ENCODE data around the gene CLIC5.

Gene CLIC5

GRCh38 chr6:46015119-46015968 is at the start of gene CLIC5:
CLIC5 (minus strand) TSS chr6:46015860; CDS start chr6:46015542, 318 bp downstream.
- Mint-ChIP-seq H3K4me1 (peaks cover 60% of the 10 kb centered on the region), H3K9me3 (peaks cover 4 to 7% of the 10 kb centered on the region in 2 donors), H3K4me3 (peak within 1 kb of the TSS; percentile 91 to 97), H3K27me3 (peaks cover 22% of the 10 kb centered on the region), H3K27ac (peak within 1 kb of the TSS; percentile 37 to 59)
- DNase-seq (peak; percentile 17 to 44), ATAC-seq (peak; percentile 10)

- Mint-ChIP-seq H3K4me1 (no peaks in the 10 kb centered on the region), H3K27me3 (peaks cover 20% of the 10 kb centered on the region), H3K27ac (no peak overlapping the region), H3K4me3 (no peak overlapping the region), H3K9me3 (no peaks in the 10 kb centered on the region)
- DNase-seq: no peak
- ATAC-seq: no peak
Measured at GRCh38 chr6:46062991-46063390, 47.3 kb upstream of the CLIC5 start.

GRCh38 chr6:46062312-46062711 is 46.7 kb upstream of the CLIC5 start:
- Mint-ChIP-seq H3K4me3 (no peak overlapping the region), H3K27ac (no peak overlapping the region), H3K4me1 (no peaks in the 10 kb centered on the region), H3K9me3 (peaks cover 2 to 3% of the 10 kb centered on the region in 2 donors), H3K27me3 (peaks cover 26% of the 10 kb centered on the region)
- DNase-seq (no peak), ATAC-seq (no peak)

GRCh38 chr6:46061497-46061896 is 45.8 kb upstream of the CLIC5 start:
- Mint-ChIP-seq H3K27ac (no peak overlapping the region), H3K4me3 (no peak overlapping the region), H3K27me3 (peaks cover 30% of the 10 kb centered on the region), H3K4me1 (no peaks in the 10 kb centered on the region), H3K9me3 (peaks cover 8 to 10% of the 10 kb centered on the region in 2 donors)
- no peak for DNase-seq
- no peak for ATAC-seq

GRCh38 chr6:46059608-46060007 is 43.9 kb upstream of the CLIC5 start:
- peaks cover under 1% of the 10 kb centered on the region for H3K4me1 Mint-ChIP-seq
- H3K27me3 Mint-ChIP-seq: peaks cover 41% of the 10 kb centered on the region
- DNase-seq: no peak
- H3K4me3 Mint-ChIP-seq: no peak overlapping the region
- no peak for ATAC-seq
- no peak overlapping the region for H3K27ac Mint-ChIP-seq
- H3K9me3 Mint-ChIP-seq: peaks cover 8 to 10% of the 10 kb centered on the region in 2 donors

- H3K4me1 Mint-ChIP-seq: peaks cover 7% of the 10 kb centered on the region
- no peak for ATAC-seq
Measured at GRCh38 chr6:46058951-46059350, 43.3 kb upstream of the CLIC5 start.

GRCh38 chr6:46057792-46058191 is 42.1 kb upstream of the CLIC5 start:
- Mint-ChIP-seq H3K4me1 (peaks cover 16% of the 10 kb centered on the region), H3K27ac (no peak overlapping the region), H3K27me3 (peaks cover 32% of the 10 kb centered on the region), H3K9me3 (peaks cover 8 to 10% of the 10 kb centered on the region in 2 donors), H3K4me3 (no peak overlapping the region)
- DNase-seq (no peak), ATAC-seq (no peak)

More at GRCh38 chr6:46058951-46059350, 43.3 kb upstream of the CLIC5 start:
- no peak for DNase-seq
- Mint-ChIP-seq H3K27me3 (peaks cover 41% of the 10 kb centered on the region), H3K4me3 (no peak overlapping the region), H3K9me3 (peaks cover 8 to 10% of the 10 kb centered on the region in 2 donors), H3K27ac (no peak overlapping the region)

GRCh38 chr6:46056906-46057529 is 41.4 kb upstream of the CLIC5 start:
- Mint-ChIP-seq H3K27ac (no peak overlapping the region), H3K9me3 (peaks cover 8 to 10% of the 10 kb centered on the region in 2 donors), H3K4me1 (peaks cover 24% of the 10 kb centered on the region), H3K27me3 (peaks cover 32% of the 10 kb centered on the region), H3K4me3 (no peak overlapping the region)
- DNase-seq (no peak), ATAC-seq (no peak)

GRCh38 chr6:46054516-46054915 is 38.9 kb upstream of the CLIC5 start:
- DNase-seq (no peak), ATAC-seq (no peak)
- Mint-ChIP-seq H3K27ac (no peak overlapping the region), H3K27me3 (peaks cover 32% of the 10 kb centered on the region), H3K9me3 (peaks cover 8 to 10% of the 10 kb centered on the region in 2 donors), H3K4me3 (no peak overlapping the region), H3K4me1 (peaks cover 25% of the 10 kb centered on the region)

- H3K4me1 Mint-ChIP-seq: peaks cover 25% of the 10 kb centered on the region
- DNase-seq: no peak
- H3K9me3 Mint-ChIP-seq: peaks cover 8 to 10% of the 10 kb centered on the region in 2 donors
- peak overlapping the region in 1 of 2 donors; percentile 53 for H3K4me3 Mint-ChIP-seq
- no peak overlapping the region for H3K27ac Mint-ChIP-seq
- H3K27me3 Mint-ChIP-seq: peaks cover 32% of the 10 kb centered on the region
- ATAC-seq: no peak
Measured at GRCh38 chr6:46053039-46053933, 37.6 kb upstream of the CLIC5 start.

- DNase-seq: no peak
- peaks cover 6 to 9% of the 10 kb centered on the region in 2 donors for H3K9me3 Mint-ChIP-seq
- peaks cover 25% of the 10 kb centered on the region for H3K27me3 Mint-ChIP-seq
- ATAC-seq: no peak
- H3K27ac Mint-ChIP-seq: no peak overlapping the region
- H3K4me3 Mint-ChIP-seq: no peak overlapping the region
- H3K4me1 Mint-ChIP-seq: peaks cover 25% of the 10 kb centered on the region
Measured at GRCh38 chr6:46052479-46052878, 36.8 kb upstream of the CLIC5 start.

GRCh38 chr6:46051962-46052361 is 36.3 kb upstream of the CLIC5 start:
- DNase-seq: no peak
- no peak overlapping the region for H3K27ac Mint-ChIP-seq

GRCh38 chr6:46050845-46051405 is 35.3 kb upstream of the CLIC5 start:
- Mint-ChIP-seq H3K27ac (peak overlapping the region in 1 of 2 donors; percentile 28), H3K4me3 (no peak overlapping the region), H3K27me3 (peaks cover 12% of the 10 kb centered on the region), H3K4me1 (peaks cover 25% of the 10 kb centered on the region), H3K9me3 (no peaks in the 10 kb centered on the region)
- no peak for DNase-seq
- ATAC-seq: no peak

More at GRCh38 chr6:46051962-46052361, 36.3 kb upstream of the CLIC5 start:
- no peak for ATAC-seq
- Mint-ChIP-seq H3K27me3 (peaks cover 20% of the 10 kb centered on the region), H3K4me3 (no peak overlapping the region), H3K9me3 (peaks cover 1 to 4% of the 10 kb centered on the region in 2 donors), H3K4me1 (peaks cover 25% of the 10 kb centered on the region)

GRCh38 chr6:46048646-46049297 is 33.1 kb upstream of the CLIC5 start:
- H3K27me3 Mint-ChIP-seq: no peaks in the 10 kb centered on the region
- no peak for ATAC-seq
- no peak overlapping the region for H3K27ac Mint-ChIP-seq
- H3K4me1 Mint-ChIP-seq: peaks cover 28% of the 10 kb centered on the region
- no peak overlapping the region for H3K4me3 Mint-ChIP-seq
- no peaks in the 10 kb centered on the region for H3K9me3 Mint-ChIP-seq
- no peak for DNase-seq

Data from stimulated activated naive CD8-positive, alpha-beta T cell treated with anti-CD3 and anti-CD28 coated beads, Interleukin-15, amount 100 ng/mL, for 72 hours (primary cell).